Stimulated activated CD8-positive, alpha-beta memory T cell treated with anti-CD3 and anti-CD28 coated beads, Interleukin-7, amount 100 ng/mL, for 4 hours (primary cell): ENCODE results near the gene EPB41L4A.
"Not testable (repeated sequence)": the region's sequence is repeated elsewhere in the genome, so short reads cannot be mapped to it uniquely, and the experiment has no call there.

ENCODE experiments used
- DNase-seq, 2 donors: peaks; one replicate each; pipeline ENCODE4 v3.0.0-alpha.2; 2020; ENCODE audit warnings: low read depth in 2 of 2

Gene EPB41L4A

DNA sequence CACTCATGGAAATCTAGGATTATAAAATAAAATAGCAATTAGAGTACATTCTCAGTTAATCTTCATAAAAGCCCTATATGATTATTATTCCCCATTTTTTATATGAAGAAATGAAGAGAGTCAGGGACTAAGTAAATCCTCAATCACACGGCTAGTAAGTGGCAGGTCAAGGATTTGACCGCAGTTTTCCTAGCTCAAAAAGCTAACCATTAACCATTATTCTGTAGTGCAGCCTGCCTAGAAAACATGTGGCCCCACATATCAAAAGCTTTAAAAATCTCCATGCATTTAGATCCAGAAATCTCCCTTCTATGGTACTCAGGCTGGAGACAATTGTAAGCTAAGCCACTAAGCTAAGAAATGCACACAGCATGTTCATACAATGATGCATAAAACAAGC is 21.4 kb downstream of the EPB41L4A start:
- DNase-seq = no peak

DNA sequence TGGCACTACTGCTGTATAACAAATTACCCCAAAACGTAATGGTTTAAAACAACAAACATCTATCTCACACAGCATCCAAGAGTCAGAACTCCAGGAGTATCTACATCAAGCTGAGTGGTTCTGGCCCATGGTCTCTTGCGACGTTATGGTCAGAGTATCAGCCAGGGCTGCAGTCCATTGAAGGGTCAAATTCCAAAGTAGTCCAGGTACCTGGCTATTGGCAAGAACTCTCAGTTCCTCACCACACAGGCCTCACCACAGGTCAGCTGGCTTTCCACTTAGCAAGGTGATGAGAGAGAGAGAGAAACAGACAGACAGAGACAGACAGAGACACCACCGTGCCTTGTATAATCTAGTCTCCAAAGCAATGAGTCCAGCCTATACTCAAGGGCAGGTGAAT is 22.6 kb downstream of the EPB41L4A start:
- DNase-seq = no peak

DNA sequence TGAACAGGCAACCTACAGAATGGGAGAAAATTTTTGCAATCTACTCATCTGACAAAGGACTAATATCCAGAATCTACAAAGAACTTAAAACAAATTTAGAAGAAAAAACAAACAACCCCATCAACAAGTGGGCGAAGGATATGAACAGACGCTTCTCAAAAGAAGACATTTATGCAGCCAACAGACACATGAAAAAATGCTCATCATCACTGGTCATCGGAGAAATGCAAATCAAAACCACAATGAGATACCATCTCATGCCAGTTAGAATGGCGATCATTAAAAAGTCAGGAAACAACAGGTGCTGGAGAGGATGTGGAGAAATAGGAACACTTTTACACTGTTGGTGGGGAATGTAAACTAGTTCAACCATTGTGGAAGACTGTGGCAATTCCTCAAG is 23.8 kb downstream of the EPB41L4A start:
- DNase-seq = not testable (repeated sequence)

DNA sequence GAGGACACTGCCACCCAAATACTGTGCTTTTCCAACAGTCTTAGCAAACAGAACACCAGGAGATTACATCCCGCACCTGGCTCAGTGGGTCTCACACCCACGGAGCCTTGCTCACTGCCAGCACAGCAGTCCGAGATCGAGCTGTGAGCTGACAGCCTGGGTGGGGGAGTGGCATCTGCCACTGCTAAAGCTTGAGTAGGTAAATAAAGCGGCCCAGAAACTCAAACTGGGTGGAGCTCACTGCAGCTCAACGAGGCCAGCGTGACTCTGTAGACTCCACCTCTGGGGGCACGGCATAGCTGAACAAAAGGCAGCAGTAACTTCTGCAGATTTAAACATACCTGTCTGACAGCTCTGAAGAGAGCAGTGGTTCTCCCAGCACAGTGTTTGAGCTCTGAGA is 28.8 kb downstream of the EPB41L4A start:
- no peak for DNase-seq

DNA sequence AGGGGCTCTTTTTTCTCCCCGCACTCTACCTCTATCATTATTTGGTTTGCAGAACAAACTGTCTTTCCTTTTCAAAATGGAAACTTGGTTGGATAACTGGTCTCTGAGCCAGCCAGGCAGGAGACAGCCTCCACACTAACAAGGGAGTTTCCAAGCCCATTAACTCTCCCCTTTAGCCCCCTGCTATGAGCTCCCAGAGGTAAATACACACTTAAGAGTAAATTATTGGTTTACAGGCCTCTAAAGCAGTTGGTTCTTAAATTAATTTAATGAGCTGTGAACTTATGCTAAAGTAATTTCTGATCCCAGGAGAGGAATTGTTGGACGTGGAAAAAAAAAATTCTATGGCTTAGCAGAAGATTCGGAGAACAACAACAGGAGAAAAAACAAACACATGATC is 30.3 kb downstream of the EPB41L4A start:
- DNase-seq = no peak

DNA sequence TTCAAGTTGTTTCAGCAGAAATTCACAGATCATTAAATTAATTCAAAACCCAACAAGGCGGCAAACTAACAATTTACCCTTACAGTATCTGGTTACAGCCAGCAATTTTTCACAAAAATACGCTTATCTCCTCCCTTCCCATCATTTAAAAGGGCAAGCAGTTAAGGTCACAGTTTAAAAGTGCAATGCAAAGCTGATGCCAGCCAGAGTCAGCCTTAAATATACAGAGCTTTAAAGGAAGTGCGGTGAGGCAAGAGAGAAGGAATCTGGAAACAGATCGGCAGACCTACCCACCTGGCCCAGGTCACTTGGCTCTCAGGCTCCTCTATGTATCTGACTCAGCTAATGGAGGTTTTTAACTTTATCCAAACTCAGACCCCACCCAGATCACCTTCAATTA is 31.0 kb downstream of the EPB41L4A start:
- DNase-seq = no peak

DNA sequence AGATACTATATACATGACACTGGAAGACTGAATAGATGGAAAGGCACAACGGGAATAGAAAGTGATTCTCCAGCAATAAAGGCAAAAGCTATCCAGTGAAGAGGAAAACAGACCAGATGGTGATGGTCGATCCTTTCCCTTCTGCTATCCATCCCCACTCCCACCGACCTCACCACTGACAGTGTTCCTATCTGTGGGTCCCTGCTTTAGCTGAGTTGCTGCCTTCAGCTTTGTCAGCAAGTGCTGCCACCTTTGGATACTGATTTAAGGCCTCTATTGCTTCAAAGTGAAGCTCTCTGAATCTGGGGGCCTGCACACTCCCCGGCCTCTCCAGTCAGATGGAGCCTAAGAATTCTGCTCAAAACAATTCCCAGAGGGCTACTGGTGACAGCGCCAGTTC is 32.3 kb downstream of the EPB41L4A start:
- no peak for DNase-seq

DNA sequence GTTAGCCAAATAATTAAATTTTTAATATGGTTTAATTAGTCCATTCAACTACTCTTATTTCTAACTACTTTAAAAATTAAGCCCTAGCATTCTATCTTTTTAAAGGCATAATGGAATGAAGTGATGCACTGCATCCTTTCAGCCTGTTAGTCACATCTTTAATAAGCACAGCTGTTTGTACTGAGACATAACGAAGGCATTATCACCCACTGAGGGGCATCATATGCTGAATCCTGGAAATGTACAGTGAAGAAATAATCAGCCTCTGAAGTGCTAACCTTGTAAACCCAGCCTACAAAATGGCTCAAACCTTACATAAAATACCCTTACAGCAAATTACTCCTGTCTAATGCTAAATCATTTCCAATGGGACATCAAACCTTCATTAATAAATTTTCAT is 33.1 kb downstream of the EPB41L4A start:
- DNase-seq = no peak

DNA sequence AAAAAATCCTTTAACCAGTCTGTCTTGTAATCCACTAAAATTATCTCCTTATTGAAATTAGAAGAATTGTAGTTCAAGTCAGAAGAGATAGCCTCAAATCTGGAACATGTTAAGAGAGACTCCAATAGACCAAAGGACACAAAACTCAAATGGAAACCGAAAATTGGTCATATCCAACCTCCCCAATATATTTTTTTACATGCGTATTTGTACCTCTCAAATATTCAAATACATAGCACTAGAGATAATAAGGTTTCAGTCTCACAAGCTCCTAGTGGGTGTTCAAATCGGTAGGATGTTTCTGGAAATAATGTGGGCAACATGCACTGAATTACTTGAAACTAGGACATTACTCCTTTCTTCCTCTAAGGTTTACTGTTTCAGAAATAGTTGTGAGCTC is 33.5 kb downstream of the EPB41L4A start:
- DNase-seq = no peak

DNA sequence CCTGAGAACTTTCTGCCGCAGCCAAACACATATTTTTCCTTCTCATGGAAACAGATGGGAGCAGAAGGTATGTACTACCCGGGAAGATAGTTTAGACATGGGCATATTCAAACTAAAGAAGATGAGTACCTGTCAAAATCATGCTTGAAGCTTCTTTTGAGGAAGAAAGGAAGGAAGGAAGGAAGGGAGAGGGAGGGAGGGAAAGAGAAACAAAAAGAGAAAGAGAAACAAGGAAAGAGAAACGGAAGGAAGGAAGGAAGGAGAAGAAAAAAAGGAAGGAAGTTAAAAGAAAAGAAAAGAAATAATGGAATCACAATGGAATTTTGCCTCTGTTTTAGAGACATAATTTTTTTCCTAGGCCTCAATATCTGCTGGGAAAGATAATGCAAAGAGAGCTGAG is 34.6 kb downstream of the EPB41L4A start:
- no peak for DNase-seq

DNA sequence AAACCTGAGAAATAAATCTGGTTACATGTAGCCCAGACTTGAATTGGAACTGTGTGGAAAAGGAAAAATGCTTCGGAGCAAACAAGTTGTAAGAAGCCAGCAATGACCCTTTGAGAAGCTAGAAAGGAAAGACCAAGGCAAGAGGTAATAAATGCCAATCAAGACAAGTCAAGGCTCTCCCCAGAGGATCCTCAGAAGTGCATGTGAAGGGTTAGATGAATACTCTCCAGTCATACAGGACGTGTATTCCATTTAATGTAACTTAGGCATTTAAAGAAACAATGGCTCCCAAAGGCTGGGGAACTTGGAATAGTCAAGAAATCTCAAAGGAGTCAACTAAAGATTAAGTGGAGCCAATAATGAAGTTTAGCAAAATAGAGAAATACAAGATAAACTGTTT is 36.2 kb downstream of the EPB41L4A start:
- no peak for DNase-seq

DNA sequence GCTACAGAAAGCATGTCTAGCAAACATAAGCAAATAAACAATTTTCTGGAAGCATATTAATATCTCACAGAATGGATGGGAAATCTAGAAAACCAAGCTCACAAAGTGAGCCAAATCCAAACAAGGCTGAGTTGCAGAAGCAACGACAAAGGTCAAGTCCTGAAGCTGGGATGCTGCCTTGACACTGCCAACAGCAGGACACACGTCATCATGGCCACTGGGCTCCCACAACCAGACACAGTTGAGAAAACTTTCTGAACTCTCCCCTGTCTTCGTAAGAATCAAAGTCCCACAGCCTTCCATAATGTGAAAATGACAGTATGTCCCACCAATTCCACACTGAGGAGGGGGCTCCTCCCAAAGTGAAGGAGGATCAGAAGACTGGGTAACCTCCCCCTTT is 37.6 kb downstream of the EPB41L4A start:
- DNase-seq = no peak

DNA sequence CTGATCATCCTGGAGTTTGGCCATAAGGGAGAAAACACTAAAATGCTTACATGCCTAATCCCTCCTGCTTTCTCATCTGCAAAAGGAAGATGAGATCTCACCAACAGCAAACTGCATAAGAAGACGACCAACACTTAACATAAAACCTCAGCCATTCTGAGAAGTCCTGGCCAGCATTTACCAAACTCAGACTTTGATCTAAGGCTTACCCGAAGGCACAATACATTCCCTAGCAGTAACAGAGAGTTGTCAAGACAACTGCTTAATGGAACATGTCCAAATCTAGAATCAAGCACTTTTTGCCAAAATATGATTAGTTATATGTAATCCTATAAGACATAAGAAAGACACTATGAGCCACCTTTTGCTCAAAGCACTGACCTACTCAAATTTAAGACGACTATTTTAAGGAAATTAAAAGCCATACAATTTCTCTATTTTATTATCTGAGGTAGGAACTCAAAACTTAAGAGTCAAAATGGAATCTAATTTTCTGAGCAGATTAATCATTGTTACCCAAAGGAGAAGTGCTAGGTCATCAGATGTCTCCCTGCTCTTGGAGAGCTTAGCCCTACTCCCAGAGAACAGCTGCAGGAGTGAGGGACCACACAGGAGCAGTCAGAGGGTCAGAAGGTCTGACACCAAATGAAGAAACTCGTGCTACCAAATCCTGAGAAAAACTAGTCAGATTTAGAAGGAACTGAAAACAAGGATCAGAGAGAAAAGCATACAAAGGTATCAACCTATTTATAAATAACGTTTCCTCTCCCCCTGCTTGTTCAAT is 39.3 kb downstream of the EPB41L4A start:
- DNase-seq = no peak

DNA sequence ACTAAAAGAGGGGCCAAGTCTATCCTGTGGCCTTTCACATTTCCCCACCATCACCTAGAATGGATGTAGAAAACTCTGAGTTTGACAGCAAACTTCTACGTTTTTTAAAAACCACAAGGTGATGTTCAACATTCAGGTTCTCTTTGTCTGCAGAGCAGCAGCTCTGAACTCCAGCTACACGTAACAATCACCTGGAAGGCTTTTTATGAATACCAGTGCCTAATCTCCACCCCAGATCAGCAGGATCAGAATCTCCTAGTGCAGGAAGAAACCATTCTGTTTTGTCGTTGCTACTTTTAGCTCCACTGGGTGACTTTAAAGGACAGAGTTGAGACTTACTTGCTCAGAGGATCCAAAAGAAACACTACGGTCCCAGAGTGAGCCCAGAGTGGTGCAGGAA is 44.3 kb downstream of the EPB41L4A start:
- no peak for DNase-seq

DNA sequence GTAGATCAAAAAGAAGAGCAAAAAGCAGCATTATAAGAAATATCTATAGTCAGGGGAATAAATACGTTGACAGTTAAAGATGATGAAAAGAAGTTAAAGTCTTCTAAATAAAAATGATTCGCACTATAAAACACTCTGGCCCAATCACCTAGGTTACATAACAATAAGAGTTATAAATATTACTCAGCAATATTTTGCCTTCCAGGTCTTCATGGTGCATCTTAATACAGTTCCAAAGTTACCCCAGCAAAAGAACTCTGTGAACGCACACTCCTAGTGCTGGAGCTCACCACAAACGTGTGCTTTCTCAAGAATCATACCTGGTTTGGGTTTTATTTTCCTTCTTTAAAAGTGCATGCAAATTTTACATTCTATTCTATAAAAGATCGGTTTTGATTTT is 44.7 kb downstream of the EPB41L4A start:
- DNase-seq = no peak

DNA sequence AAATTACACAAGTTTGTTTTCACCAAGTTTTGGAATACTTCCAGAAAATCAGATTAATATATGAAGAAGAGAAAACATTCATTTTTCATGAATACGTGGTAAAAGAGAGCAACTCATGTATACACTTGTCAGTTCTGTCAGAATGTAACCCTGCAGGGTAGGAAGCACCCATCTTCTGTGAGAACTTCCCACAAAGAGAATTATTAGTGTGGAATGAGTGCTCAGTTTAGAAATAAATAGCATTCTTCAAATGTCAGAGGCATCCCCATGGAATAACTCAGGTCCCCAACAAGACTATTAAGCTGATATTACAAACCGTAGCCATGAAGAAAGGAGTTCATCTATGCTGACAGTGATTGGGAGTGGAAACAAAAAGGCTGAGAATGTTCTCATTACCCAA is 45.2 kb downstream of the EPB41L4A start:
- no peak for DNase-seq

DNA sequence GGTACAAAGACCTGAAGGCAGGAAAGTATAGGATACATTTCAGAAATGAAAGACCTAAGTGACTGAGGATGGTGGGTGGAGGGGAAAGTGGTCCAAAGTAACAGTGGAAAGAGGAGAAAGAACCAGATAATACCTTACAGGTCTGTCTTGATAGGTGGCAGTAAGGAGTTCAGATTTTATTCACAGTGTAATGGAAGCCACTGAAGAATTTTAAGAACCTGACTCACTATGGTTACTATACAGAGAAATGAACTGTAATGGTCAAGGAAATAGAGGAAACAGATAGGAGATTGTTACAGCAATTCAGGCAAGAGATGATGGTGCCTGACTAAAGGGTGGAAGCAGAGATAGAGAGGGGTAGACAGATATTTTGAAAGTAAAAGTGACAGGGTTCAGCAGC is 46.5 kb downstream of the EPB41L4A start:
- no peak for DNase-seq

DNA sequence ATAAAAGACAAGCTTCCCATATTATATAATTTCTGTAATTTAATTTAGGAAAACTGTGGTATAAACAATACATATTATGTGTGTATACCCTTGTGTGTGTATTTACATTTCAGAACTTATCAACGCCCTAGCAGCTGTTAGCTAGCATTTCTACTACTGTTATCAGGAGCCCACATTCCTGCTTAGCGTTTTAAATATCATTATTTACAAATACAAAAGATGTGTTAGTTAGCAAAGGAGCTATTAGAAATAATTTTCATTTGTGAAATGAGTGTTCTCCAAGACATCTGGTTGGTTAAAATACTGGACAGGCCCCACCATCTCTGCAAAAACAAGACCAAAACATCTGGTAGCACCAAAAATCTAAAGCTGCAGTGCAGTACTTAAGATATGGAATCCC is 48.0 kb downstream of the EPB41L4A start:
- DNase-seq = no peak

DNA sequence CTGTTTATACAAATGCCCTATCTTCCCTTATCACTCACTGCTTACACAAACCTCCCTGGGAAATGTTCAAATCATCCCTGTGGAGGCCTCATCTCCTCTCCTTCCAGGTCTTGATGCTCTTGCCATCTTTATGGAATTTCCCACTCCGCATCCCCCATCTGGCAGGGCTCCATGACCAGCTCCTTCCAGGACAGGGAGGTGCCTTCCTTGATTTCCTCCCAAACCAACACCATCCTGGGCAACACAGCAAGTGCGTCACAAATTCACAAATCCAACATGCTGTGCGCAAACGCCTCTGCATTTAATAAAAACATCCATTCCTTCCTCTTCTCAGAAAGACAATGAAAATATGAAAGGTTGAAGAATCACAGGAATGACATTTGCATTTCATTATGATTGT is 51.7 kb downstream of the EPB41L4A start:
- no peak for DNase-seq

DNA sequence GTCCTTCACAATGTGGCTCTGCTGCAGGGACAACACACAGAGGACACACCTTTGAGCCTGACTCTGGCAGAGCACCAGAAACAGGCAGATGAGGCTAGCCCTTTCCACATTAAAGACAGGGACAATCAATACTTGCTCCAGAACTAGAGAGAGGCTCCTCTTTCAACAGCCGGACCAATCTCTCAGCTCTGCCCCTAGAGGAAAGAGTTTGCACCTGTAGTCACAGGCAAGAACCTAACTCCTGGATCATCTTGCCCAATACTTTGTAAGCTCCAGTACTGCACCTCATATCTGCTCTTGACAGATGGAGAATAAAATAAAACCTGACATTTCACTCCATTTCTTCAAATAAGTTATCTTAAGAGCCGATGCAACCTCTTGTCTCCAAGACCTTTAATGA is 52.1 kb downstream of the EPB41L4A start:
- DNase-seq = no peak

DNA sequence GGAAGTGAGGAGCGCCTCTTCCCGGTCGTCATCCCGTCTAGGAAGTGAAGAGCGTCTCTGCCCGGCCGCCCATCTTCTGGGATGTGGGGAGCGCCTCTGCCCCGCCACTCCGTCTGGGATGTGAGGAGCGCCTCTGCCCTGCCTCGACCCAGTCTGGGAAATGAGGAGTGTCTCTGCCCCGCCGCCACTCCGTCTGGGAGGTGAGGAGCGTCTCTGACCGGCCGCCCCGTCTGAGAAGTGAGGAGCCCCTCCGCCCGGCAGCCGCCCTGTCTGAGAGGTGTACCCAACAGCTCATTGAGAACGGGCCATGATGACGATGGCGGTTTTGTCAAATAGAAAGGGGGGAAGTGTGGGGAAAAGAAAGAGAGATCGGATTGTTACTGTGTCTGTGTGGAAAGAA is 58.3 kb downstream of the EPB41L4A start:
- DNase-seq = not testable (repeated sequence)

DNA sequence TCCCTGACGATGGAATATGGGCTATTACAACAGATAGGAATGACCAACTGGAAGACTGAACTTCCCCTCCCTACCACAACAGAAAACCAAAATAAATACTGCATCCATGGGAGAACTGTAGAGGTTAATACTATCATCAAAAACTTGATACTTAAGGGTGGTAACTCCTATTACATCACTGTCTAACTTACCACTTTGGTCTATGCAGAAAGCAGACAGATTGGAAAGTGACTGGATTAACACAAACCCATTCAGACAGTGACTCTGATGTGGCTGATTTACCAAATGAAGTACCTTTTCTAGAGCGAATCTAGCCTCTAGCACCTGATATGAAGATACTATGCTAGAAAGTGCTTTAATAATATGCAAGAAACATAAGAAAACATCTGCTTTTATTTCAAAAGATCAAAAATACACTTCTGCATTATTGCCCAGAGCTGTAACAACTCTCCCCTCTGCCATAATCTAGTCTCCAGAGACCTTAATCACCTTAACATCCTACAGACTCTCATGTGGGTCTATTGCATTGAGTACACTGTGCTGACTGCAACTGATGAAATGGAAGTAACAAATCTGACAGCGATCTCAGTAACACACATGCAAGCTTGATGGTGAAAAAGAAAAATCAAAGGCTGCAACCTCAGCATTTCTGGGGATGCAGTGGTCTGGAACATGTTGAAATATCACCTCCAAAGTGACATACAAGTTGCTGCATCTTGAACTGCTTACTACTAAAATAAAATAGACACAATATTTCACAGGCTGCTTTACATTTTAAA is 62.7 kb downstream of the EPB41L4A start:
- DNase-seq = no peak

DNA sequence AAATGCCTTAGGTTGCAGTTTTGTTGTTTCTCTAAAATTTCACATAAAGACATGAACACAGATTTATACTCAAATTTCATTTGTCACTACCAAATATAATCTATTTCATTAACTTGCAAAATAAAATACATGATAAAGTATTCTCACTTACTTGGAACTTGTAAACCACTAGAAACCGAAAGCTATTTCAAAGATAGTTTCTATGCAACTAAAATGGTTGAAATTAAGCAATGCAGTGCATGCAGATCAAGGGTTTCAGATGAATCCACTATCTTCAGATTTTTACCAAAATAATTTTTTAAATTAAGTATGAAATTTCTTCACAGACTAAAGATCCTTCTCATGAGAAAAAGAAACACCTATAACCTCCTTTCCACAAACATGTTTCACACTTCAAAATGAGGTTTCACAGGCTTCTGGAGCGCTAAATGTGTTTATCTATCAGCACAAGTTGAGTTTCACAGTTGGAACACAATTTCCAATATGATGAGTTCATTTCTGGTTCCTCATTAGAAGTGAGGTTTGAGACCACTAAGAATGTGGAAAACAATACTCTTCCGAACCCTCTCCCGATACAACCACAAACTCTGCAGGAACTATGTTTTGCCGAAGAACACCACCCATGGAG is 63.9 kb downstream of the EPB41L4A start:
- no peak for DNase-seq
